ENCODE results near the gene S100A6. TPM values are rescaled to one million over a fixed set of nuclear protein-coding genes. Genes with fewer than 3 reads are reported as not detected.

Gene S100A6
- total RNA-seq, 1 donor = 1,187 TPM

- H2AFZ ChIP-seq (ENCODE audit: low read length) = no peak overlapping the region
- H3K4me3 ChIP-seq (ENCODE audit: insufficient read depth, low read length) = no peak overlapping the region
- H3K4me2 ChIP-seq (ENCODE audit: insufficient read depth, low read length) = peak overlapping the region; percentile 53
- H4K20me1 ChIP-seq (ENCODE audit: insufficient read depth, low read length) = no peaks in the 10 kb centered on the region
- peak overlapping the region; percentile 80 for H3K27ac ChIP-seq (ENCODE audit: low read depth, low read length)
- no peak for DNase-seq (ENCODE audit: insufficient read length, low spot score, missing footprints)
- H3K27me3 ChIP-seq (ENCODE audit: insufficient read depth, low read length) = no peaks in the 10 kb centered on the region
- TF ChIP-seq, protein P1, sequence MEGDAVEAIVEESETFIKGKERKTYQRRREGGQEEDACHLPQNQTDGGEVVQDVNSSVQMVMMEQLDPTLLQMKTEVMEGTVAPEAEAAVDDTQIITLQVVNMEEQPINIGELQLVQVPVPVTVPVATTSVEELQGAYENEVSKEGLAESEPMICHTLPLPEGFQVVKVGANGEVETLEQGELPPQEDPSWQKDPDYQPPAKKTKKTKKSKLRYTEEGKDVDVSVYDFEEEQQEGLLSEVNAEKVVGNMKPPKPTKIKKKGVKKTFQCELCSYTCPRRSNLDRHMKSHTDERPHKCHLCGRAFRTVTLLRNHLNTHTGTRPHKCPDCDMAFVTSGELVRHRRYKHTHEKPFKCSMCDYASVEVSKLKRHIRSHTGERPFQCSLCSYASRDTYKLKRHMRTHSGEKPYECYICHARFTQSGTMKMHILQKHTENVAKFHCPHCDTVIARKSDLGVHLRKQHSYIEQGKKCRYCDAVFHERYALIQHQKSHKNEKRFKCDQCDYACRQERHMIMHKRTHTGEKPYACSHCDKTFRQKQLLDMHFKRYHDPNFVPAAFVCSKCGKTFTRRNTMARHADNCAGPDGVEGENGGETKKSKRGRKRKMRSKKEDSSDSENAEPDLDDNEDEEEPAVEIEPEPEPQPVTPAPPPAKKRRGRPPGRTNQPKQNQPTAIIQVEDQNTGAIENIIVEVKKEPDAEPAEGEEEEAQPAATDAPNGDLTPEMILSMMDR (IDR thresholded peaks at IDR 0.05; ENCODE audit: extremely low read depth, low read depth, low read length) = no peak
- H3K4me1 ChIP-seq (ENCODE audit: insufficient read depth, low read length) = peaks cover 35% of the 10 kb centered on the region
- H3K79me2 ChIP-seq (ENCODE audit: insufficient read depth, low read length) = no peaks in the 10 kb centered on the region
- H3K9me3 ChIP-seq (ENCODE audit: low read depth, low read length) = no peaks in the 10 kb centered on the region
- no peaks in the 10 kb centered on the region for H3K36me3 ChIP-seq (ENCODE audit: insufficient read depth, low read length)
These were observed 14.1 kb upstream of the S100A6 start for GRCh38 chr1:153549741-153550397.

GRCh38 chr1:153548722-153549688, 13.2 kb upstream of the S100A6 start, which contains the start of gene S100A3:
S100A3 (minus strand) TSS chr1:153549258; CDS start chr1:153548485, 773 bp downstream.
- H3K4me3 ChIP-seq (ENCODE audit: insufficient read depth, low read length) = peak within 1 kb of the TSS; percentile 23
- peak within 1 kb of the TSS; percentile 80 for H3K27ac ChIP-seq (ENCODE audit: low read depth, low read length)
- peak within 1 kb of the TSS; percentile 40 for H2AFZ ChIP-seq (ENCODE audit: low read length)
- no peaks in the 10 kb centered on the region for H3K79me2 ChIP-seq (ENCODE audit: insufficient read depth, low read length)
- H3K36me3 ChIP-seq (ENCODE audit: insufficient read depth, low read length) = no peaks in the 10 kb centered on the region
- no peaks in the 10 kb centered on the region for H3K27me3 ChIP-seq (ENCODE audit: insufficient read depth, low read length)
- H3K4me2 ChIP-seq (ENCODE audit: insufficient read depth, low read length) = peak within 1 kb of the TSS; percentile 53
- H3K9me3 ChIP-seq (ENCODE audit: low read depth, low read length) = no peaks in the 10 kb centered on the region
- no peaks in the 10 kb centered on the region for H4K20me1 ChIP-seq (ENCODE audit: insufficient read depth, low read length)
- TF ChIP-seq, protein P1 (IDR thresholded peaks at IDR 0.05; ENCODE audit: extremely low read depth, low read depth, low read length) = peak; percentile 50
- peak; percentile 99 for DNase-seq (ENCODE audit: insufficient read length, low spot score, missing footprints)
- peaks cover 44% of the 10 kb centered on the region for H3K4me1 ChIP-seq (ENCODE audit: insufficient read depth, low read length)

GRCh38 chr1:153547560-153548551, 12.1 kb upstream of the S100A6 start:
- H3K4me3 ChIP-seq (ENCODE audit: insufficient read depth, low read length) = no peak overlapping the region
- no peaks in the 10 kb centered on the region for H3K79me2 ChIP-seq (ENCODE audit: insufficient read depth, low read length)
- TF ChIP-seq, protein P1 (IDR thresholded peaks at IDR 0.05; ENCODE audit: extremely low read depth, low read depth, low read length) = no peak
- H2AFZ ChIP-seq (ENCODE audit: low read length) = no peak overlapping the region
- H3K36me3 ChIP-seq (ENCODE audit: insufficient read depth, low read length) = no peaks in the 10 kb centered on the region
- H3K27me3 ChIP-seq (ENCODE audit: insufficient read depth, low read length) = no peaks in the 10 kb centered on the region
- peaks cover 48% of the 10 kb centered on the region for H3K4me1 ChIP-seq (ENCODE audit: insufficient read depth, low read length)
- H3K4me2 ChIP-seq (ENCODE audit: insufficient read depth, low read length) = no peak overlapping the region
- no peaks in the 10 kb centered on the region for H3K9me3 ChIP-seq (ENCODE audit: low read depth, low read length)
- H4K20me1 ChIP-seq (ENCODE audit: insufficient read depth, low read length) = no peaks in the 10 kb centered on the region
- H3K27ac ChIP-seq (ENCODE audit: low read depth, low read length) = no peak overlapping the region
- DNase-seq (ENCODE audit: insufficient read length, low spot score, missing footprints) = no peak
